GM19025 (cell line): ENCODE measurements around the gene SYNM.

Experiments
- ATAC-seq: cut with Tn5 transposase; IDR thresholded peaks from one replicate; pipeline ENCODE4 v1.9.1; 2021; ENCODE audit warnings: mild to moderate bottlenecking, low read depth, moderate library complexity; ENCODE audit not compliant: unreplicated experiment

SYNM gene

GRCh38 chr15:99121691-99122410, 17.0 kb downstream of the SYNM start:
- ATAC-seq = no peak

GRCh38 chr15:99122831-99123712, 18.2 kb downstream of the SYNM start:
- no peak for ATAC-seq

DNA sequence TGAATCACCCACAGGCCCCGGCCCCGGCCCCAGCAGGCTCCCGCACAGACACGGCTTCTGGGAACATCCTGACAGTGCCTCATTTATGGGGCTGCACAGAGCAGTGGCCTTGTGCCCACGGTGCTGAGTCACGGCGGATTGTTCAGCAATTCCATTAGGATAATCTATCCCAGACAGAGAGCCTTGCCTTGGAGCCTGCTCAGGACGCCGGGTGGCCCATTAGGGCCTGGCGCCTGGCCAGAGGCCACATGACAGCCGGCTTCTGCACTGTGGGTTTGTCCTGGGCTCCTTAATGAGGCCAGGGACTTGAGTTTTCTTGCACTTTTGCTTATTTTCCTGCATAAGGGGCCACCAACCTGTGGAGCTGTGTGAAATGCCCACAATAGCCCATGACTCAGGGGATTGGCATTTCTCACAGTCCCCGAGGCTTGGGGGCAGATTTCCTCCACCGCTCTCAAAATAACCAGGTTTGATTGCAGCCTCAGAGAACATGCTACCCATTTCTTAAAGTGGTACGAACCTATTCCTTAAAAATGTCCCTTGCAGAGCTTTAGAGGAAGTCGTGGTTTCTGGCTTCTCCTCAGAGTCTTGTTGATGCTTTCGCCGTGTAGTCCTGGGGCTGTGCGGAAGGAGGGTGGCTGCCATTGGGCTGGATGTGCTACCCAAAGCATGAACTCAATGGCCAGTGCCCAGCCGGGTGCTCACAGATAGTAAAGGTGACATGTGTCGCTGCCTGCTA, 19.0 kb downstream of the SYNM start:
- ATAC-seq = no peak

DNA sequence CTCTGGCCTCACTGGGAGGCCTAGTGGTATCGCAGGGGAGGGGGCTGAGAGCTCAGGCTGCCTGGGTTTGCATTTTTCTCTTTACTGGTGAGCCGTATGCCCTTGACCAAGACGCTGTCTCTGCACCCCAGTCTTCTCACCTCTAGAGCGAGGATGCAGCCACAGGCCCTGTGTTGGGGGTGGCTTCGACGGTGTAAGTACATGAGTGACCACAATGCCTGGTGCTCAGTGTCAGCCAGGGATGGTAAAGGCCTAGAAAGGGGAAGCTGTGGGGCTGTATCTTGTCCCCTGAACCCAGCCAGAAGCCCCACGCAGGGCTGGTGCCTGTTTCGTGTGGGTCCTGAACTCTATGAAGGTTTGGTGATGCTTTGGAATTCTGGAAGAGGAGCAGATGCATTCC, 19.8 kb downstream of the SYNM start:
- ATAC-seq = no peak

GRCh38 chr15:99125061-99125891, 20.4 kb downstream of the SYNM start:
- ATAC-seq = no peak

DNA sequence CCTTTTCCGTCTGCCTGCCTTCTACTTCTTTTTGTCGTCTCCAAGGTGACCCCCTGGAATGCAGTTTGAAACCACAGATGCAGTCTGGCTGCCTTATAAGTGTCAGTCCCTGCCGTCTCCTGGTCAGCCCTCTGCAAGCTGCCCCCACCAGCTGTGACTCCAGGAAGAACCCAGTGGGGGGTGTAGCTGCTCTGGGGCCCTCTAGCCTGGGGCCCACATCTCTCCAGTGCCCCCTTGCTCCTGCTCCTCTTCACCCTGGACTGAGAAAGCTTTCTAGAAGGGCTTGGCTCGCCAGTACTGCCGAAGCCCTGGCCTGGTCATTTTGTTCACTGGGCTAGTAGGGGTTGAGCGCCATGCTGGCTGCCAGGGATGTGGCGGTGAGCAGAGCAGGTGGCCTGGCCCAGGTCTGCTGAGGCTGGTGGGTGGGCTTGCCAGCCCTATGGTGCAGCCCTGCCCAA, 21.3 kb downstream of the SYNM start:
- ATAC-seq = no peak

GRCh38 chr15:99126930-99127329, 22.1 kb downstream of the SYNM start:
- ATAC-seq = no peak

DNA sequence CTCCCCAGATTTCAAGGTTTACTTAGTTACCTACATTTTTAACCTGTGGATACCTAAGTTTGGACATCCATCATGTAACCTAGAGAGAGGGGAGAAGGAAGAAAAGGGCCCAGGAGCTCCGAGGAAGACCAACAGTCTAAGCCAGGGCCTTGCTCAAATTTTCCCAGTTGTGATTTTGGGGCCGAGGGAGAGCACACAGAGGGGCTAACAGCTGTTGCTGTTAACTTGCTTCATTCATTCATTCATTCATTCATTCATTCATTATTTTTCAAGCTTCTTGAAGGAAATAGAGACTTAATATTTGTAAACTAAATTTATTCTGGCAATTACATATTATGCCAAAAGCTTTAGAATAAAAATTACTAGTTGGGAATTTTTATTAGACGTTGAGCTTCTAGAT, 22.9 kb downstream of the SYNM start:
- ATAC-seq = no peak

DNA sequence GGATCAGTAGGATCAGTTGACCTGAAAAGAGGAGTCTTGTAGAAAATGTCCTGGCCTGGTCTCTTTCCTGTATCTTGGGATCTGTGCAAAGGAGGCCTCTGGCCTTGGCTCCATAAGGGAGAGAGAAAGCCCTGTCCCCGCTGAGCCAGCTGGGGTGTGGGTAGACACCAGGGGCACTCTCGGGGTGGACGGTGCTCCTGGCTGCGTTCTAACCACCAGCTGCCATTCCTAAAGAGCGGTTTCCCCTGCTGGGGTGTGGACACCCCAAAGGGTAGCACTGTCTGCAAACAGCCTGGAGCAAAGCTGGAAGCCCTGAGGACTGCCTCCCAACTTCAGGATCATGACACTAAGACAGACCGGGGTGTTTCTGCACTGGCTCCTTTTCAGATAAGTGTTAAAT, 23.5 kb downstream of the SYNM start:
- ATAC-seq = no peak

GRCh38 chr15:99129644-99130043, 24.8 kb downstream of the SYNM start:
- ATAC-seq = no peak

DNA sequence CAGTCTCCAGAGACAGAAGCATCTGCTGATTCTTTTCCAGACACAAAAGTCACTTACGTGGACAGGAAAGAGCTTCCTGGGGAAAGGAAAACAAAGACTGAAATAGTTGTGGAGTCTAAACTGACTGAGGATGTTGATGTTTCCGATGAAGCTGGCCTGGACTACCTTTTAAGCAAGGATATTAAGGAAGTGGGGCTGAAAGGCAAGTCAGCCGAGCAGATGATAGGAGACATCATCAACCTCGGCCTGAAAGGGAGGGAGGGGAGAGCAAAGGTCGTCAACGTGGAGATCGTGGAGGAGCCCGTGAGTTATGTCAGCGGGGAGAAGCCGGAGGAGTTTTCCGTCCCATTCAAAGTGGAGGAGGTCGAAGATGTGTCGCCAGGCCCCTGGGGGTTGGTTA, 25.4 kb downstream of the SYNM start:
- ATAC-seq = no peak

DNA sequence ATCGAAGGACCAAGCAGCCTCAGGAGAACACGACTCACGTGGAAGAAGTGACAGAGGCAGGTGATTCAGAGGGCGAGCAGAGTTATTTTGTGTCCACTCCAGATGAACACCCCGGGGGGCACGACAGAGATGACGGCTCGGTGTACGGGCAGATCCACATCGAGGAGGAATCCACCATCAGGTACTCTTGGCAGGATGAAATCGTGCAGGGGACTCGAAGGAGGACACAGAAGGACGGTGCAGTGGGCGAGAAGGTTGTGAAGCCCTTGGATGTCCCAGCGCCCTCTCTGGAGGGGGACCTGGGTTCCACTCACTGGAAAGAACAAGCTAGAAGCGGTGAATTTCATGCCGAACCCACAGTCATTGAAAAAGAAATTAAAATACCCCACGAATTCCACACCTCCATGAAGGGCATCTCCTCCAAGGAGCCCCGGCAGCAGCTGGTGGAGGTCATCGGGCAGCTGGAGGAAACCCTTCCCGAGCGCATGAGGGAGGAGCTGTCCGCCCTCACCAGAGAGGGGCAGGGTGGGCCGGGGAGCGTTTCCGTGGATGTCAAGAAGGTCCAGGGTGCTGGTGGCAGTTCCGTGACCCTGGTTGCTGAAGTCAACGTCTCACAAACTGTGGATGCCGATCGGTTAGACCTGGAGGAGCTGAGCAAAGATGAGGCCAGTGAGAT, 26.0 kb downstream of the SYNM start:
- no peak for ATAC-seq

- ATAC-seq = no peak
These were observed 26.7 kb downstream of the SYNM start for GRCh38 chr15:99131441-99132023.

DNA sequence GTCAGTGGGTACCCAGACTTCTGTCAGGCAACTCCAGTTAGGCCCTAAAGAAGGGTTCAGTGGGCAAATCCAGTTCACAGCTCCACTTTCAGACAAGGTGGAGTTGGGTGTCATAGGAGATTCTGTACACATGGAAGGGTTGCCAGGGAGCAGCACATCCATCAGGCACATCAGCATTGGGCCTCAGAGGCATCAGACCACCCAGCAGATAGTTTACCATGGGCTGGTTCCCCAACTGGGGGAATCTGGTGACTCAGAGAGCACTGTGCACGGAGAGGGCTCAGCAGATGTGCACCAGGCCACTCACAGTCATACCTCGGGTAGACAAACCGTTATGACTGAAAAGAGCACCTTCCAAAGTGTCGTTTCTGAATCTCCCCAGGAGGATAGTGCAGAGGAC, 27.2 kb downstream of the SYNM start:
- no peak for ATAC-seq

GRCh38 chr15:99132634-99133287, 27.9 kb downstream of the SYNM start:
- ATAC-seq = no peak

- ATAC-seq = no peak
These were observed 29.5 kb downstream of the SYNM start for GRCh38 chr15:99134317-99134821.

DNA sequence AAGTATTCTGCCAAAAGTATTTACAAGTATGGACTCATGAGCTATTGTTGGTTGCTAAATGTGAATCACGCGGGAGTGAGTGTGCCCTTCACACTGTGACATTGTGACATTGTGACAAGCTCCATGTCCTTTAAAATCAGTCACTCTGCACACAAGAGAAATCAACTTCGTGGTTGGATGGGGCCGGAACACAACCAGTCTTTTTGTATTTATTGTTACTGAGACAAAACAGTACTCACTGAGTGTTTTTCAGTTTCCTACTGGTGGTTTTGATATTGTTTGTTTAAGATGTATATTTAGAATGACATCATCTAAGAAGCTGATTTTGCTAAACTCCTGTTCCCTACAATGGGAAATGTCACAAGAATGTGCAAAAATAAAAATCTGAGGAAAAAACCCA, 30.3 kb downstream of the SYNM start:
- no peak for ATAC-seq

- no peak for ATAC-seq
These were observed 32.2 kb downstream of the SYNM start for GRCh38 chr15:99137111-99137546.

DNA sequence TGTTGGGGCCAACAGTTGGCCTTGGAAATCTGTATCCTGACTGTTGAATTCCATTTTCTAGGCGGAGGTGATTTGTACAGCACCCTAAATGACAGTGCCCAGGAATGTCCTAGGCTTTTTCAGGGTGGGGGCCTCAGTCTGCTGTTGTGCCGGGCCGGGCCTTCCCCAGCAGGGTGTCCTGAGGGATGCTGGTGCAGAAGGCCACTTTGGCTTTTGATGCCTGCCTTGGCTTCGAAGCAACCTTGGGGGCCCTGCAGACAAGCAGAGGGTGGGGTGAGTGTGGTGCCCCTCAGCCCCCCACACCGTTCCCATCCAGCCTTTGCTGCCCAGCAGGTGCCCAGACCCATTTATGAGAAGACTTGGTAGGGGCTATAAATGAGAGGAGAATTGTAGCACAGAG, 33.0 kb downstream of the SYNM start:
- ATAC-seq = no peak
